GM23338 (cell line): Measurements from ENCODE around the gene SLC2A11. TPM values are rescaled to one million over a fixed set of nuclear protein-coding genes. Genes with fewer than 3 reads are reported as not detected.
"Not testable (repeated sequence)": the region's sequence is repeated elsewhere in the genome, so short reads cannot be mapped to it uniquely, and the experiment has no call there.

Experiments
- ATAC-seq: fragments of 200-7000 bp; cut with Tn5 transposase; 3 replicates; pipeline ENCODE4 v1.9.1; 2020
- DNase-seq: peaks from one replicate; pipeline ENCODE4 v3.0.0-alpha.2; 2015; ENCODE audit warnings: low spot score
- H2AFZ ChIP-seq: fragments of 200-600 bp; sonication (generic); 2 replicates; pipeline ENCODE4 v1.8.0; 2016; ENCODE audit warnings: antibody characterized with exemption, mild to moderate bottlenecking, moderate library complexity
- H3F3A ChIP-seq: fragments of 200-600 bp; sonication (generic); replicated peaks from 2 replicates; pipeline ENCODE4 v1.8.0; 2017; ENCODE audit warnings: antibody characterized with exemption, mixed run types, low read depth
- H3K27ac ChIP-seq: fragments of 200-600 bp; sonication (generic); 2 replicates; pipeline ENCODE4 v1.6.1; 2016; ENCODE audit warnings: low read depth
- H3K27me3 ChIP-seq: fragments of 200-600 bp; sonication (generic); 2 replicates; pipeline ENCODE4 v1.8.0; 2016; ENCODE audit warnings: mild to moderate bottlenecking, mixed run types, moderate library complexity; ENCODE audit not compliant: insufficient read depth
- H3K36me3 ChIP-seq: fragments of 200-600 bp; sonication (generic); 2 replicates; pipeline ENCODE4 v1.8.0; 2016; ENCODE audit warnings: mild to moderate bottlenecking; ENCODE audit not compliant: insufficient read depth
- H3K4me1 ChIP-seq: fragments of 200-600 bp; sonication (generic); 2 replicates; pipeline ENCODE4 v1.8.0; 2016; ENCODE audit warnings: mild to moderate bottlenecking, moderate library complexity; ENCODE audit not compliant: insufficient read depth
- H3K4me2 ChIP-seq: fragments of 200-600 bp; sonication (generic); 2 replicates; pipeline ENCODE4 v1.7.1; 2017; ENCODE audit warnings: mixed run types
- H3K4me3 ChIP-seq: fragments of 200-600 bp; sonication (generic); 2 replicates; pipeline ENCODE4 v1.6.1; 2016; ENCODE audit warnings: mixed run types
- H3K79me2 ChIP-seq: fragments of 200-600 bp; sonication (generic); replicated peaks from 2 replicates; pipeline ENCODE4 v1.8.0; 2017; ENCODE audit warnings: mild to moderate bottlenecking; ENCODE audit not compliant: insufficient read depth
- H3K9me2 ChIP-seq: fragments of 200-600 bp; sonication (generic); 2 replicates; pipeline ENCODE4 v1.8.0; 2017; ENCODE audit not compliant: insufficient read depth
- H4K20me1 ChIP-seq: fragments of 200-600 bp; sonication (generic); replicated peaks from 2 replicates; pipeline ENCODE4 v1.8.0; 2017; ENCODE audit warnings: mild to moderate bottlenecking; ENCODE audit not compliant: insufficient read depth
- H3K27ac Mint-ChIP-seq: 2 replicates; pipeline ENCODE4 v1.8.0; 2020; ENCODE audit warnings: inconsistent platforms, mild to moderate bottlenecking, moderate library complexity, mixed read lengths
- H3K27me3 Mint-ChIP-seq: 3 replicates; pipeline ENCODE4 v1.8.0; 2022; ENCODE audit warnings: low read depth, mild to moderate bottlenecking, moderate library complexity, mixed read lengths, inconsistent platforms; ENCODE audit not compliant: insufficient read depth, poor library complexity
- H3K36me3 Mint-ChIP-seq: 3 replicates; pipeline ENCODE4 v1.8.0; 2021; ENCODE audit warnings: low read depth, mild to moderate bottlenecking, inconsistent platforms, moderate library complexity, mixed read lengths
- H3K4me1 Mint-ChIP-seq: 3 replicates; pipeline ENCODE4 v1.8.0; 2020; ENCODE audit warnings: mild to moderate bottlenecking, inconsistent platforms, mixed read lengths
- H3K4me3 Mint-ChIP-seq: 3 replicates; pipeline ENCODE4 v1.8.0; 2021; ENCODE audit warnings: moderate library complexity, mild to moderate bottlenecking, inconsistent platforms, mixed read lengths
- H3K9me3 Mint-ChIP-seq: 3 replicates; pipeline ENCODE4 v1.8.0; 2020; ENCODE audit warnings: moderate library complexity, mild to moderate bottlenecking, inconsistent platforms, mixed read lengths
- CREB1 ChIP-seq: fragments of 250-450 bp; sonication (Bioruptor Pico); IDR thresholded peaks from 2 replicates; pipeline ENCODE4 v1.5.0; 2020; ENCODE audit warnings: low read depth, mild to moderate bottlenecking, moderate library complexity
- CTCF ChIP-seq, 2 experiments: fragments of 200-600 bp in 1 of 2; sonication (generic) in 1 of 2; conservative IDR thresholded peaks; 2 replicates each; pipeline versions ENCODE4 v1.5.1 to v1.6.1; 2016 to 2017; ENCODE audit warnings: antibody characterized with exemption in 2 of 2, low read depth in 2 of 2, mild to moderate bottlenecking in 2 of 2, moderate library complexity in 1 of 2
- ETS1 ChIP-seq: IDR thresholded peaks from 2 replicates; pipeline ENCODE4 v1.6.1; 2016; ENCODE audit warnings: antibody characterized with exemption
- EZH2 ChIP-seq: fragments of 200-600 bp; sonication (generic); IDR thresholded peaks from one replicate; pipeline ENCODE4 v1.8.0; 2017; ENCODE audit warnings: antibody characterized with exemption, mild to moderate bottlenecking, low read depth; ENCODE audit not compliant: unreplicated experiment
- EZH2phosphoT487 ChIP-seq: fragments of 200-600 bp; sonication (generic); IDR thresholded peaks from one replicate; pipeline ENCODE4 v1.8.1; 2018; ENCODE audit warnings: antibody characterized with exemption; ENCODE audit not compliant: unreplicated experiment
- JUNB ChIP-seq: IDR thresholded peaks from one replicate; pipeline ENCODE4 v1.6.1; 2016; ENCODE audit warnings: antibody characterized with exemption; ENCODE audit not compliant: unreplicated experiment
- NANOG ChIP-seq: IDR thresholded peaks from 2 replicates; pipeline ENCODE4 v1.6.1; 2016; ENCODE audit warnings: antibody characterized with exemption, borderline replicate concordance
- POLR2AphosphoS5 ChIP-seq: IDR thresholded peaks from 2 replicates; pipeline ENCODE4 v1.6.1; 2016; ENCODE audit warnings: antibody characterized with exemption, low read depth
- REST ChIP-seq: IDR thresholded peaks from one replicate; pipeline ENCODE4 v1.6.1; 2018; ENCODE audit warnings: antibody characterized with exemption; ENCODE audit not compliant: unreplicated experiment
- STAT1 ChIP-seq: IDR thresholded peaks from one replicate; pipeline ENCODE4 v1.6.1; 2016; ENCODE audit warnings: antibody characterized with exemption; ENCODE audit not compliant: unreplicated experiment
- ZNF114 ChIP-seq: fragments of 250-450 bp; sonication (Bioruptor Pico); IDR thresholded peaks from 2 replicates; pipeline ENCODE4 v1.5.0; 2020; ENCODE audit warnings: mild to moderate bottlenecking, moderate library complexity
- ZNF331 ChIP-seq: fragments of 250-450 bp; sonication (Bioruptor Pico); IDR thresholded peaks from 2 replicates; pipeline ENCODE4 v1.5.0; 2020; ENCODE audit warnings: low read depth, mild to moderate bottlenecking, moderate library complexity
- polyA plus RNA-seq: library from polyadenylated mRNA; unstranded; fragments of >200 nt; fragmentation: Nextera tagmentation; extraction: Ambion mirVana; gene quantifications from 2 replicates; pipeline ENCODE4 v1.2.1, GENCODE V29; 2016
- total RNA-seq: library from RNA; depleted of rRNA; stranded (reverse); fragments of >200 nt; shearing (Covaris generic); gene quantifications from 2 replicates; pipeline ENCODE4 v1.2.3, GENCODE V29; 2014

Gene SLC2A11
- total and polyA plus RNA-seq, 2 experiments from 2014 or later, result 7.1 to 21.8 TPM

GRCh38 chr22:23899042-23899745 is 41.5 kb downstream of the SLC2A11 start:
- Histone ChIP-seq H3K4me1 (peaks cover 12% of the 10 kb centered on the region; the same call in 1 of the 2 replicates), H3K9me2 (no peaks in the 10 kb centered on the region), H3K4me3 (no peak overlapping the region), H3K27me3 (peaks cover 10% of the 10 kb centered on the region; the same call in 1 of the 2 replicates), H3K27ac (no peak overlapping the region), H3F3A (peaks cover 22% of the 10 kb centered on the region), H2AFZ (no peak overlapping the region), H3K36me3 (peaks cover 6% of the 10 kb centered on the region), H3K4me2 (no peak overlapping the region), H3K79me2 (peaks cover 12% of the 10 kb centered on the region), H4K20me1 (peaks cover 7% of the 10 kb centered on the region)
- ATAC-seq (no peak), DNase-seq (no peak)
- Mint-ChIP-seq H3K9me3 (peaks cover 24% of the 10 kb centered on the region), H3K27me3 (peaks cover 28% of the 10 kb centered on the region), H3K27ac (no peak overlapping the region), H3K36me3 (peaks cover 55% of the 10 kb centered on the region), H3K4me3 (no peak overlapping the region; the same call in 2 of the 3 replicates), H3K4me1 (peaks cover 19% of the 10 kb centered on the region)
- TF ChIP-seq ZNF114 (CRISPR knock-in tag) (no peak), EZH2phosphoT487 (no peak), POLR2AphosphoS5 (no peak), JUNB (no peak), EZH2 (no peak), CTCF (conservative IDR thresholded peaks at IDR 0.05; ENCODE audit: low read depth in 2 of 2) (no peak), STAT1 (no peak), NANOG (no peak), CREB1 (CRISPR knock-in tag) (no peak), ETS1 (no peak), REST (no peak), ZNF331 (no peak)

- Mint-ChIP-seq H3K4me1 (peaks cover 18% of the 10 kb centered on the region), H3K36me3 (peaks cover 51% of the 10 kb centered on the region), H3K9me3 (peaks cover 21% of the 10 kb centered on the region), H3K27me3 (peaks cover 23% of the 10 kb centered on the region)
- not testable (repeated sequence) for DNase-seq, H2AFZ ChIP-seq, H3K27ac Mint-ChIP-seq, H3K4me3 Mint-ChIP-seq, H3K27me3 ChIP-seq, H3K79me2 ChIP-seq, H3K9me2 ChIP-seq, H3K4me3 ChIP-seq, ATAC-seq, H3K27ac ChIP-seq, H3K36me3 ChIP-seq, H4K20me1 ChIP-seq, H3K4me2 ChIP-seq
- H3F3A ChIP-seq, result peaks cover 19% of the 10 kb centered on the region
- H3K4me1 ChIP-seq, result peaks cover 12% of the 10 kb centered on the region; the same call in 1 of the 2 replicates
Measured at GRCh38 chr22:23900227-23900626, 42.6 kb downstream of the SLC2A11 start.
